Measurements from ENCODE around the gene HSPD1.

GRCh38 chr2:197461057-197461456, 38.6 kb downstream of the HSPD1 start:
- TF ChIP-seq TAF1 (IDR thresholded peaks at IDR 0.05; ENCODE audit: low read depth, low read length) (no peak), POLR2AphosphoS5 (IDR thresholded peaks at IDR 0.05; ENCODE audit: low read depth, low read length) (no peak), POLR2A (IDR thresholded peaks at IDR 0.05; ENCODE audit: low read depth, low read length) (no peak), POU2F2 (IDR thresholded peaks at IDR 0.05; ENCODE audit: low read depth, low read length) (no peak), SPI1 (IDR thresholded peaks at IDR 0.05; ENCODE audit: low read depth, low read length) (no peak)
